ENCODE measurements around the gene NCOA1. TPM values are rescaled to one million over a fixed set of nuclear protein-coding genes. Genes with fewer than 3 reads are reported as not detected.
A peak's percentile ranks its signal among the peaks of the same experiment; 100 is the strongest.

Gene NCOA1
- total RNA-seq, 1 experiment from 2014 or later: 27.5 TPM

DNA sequence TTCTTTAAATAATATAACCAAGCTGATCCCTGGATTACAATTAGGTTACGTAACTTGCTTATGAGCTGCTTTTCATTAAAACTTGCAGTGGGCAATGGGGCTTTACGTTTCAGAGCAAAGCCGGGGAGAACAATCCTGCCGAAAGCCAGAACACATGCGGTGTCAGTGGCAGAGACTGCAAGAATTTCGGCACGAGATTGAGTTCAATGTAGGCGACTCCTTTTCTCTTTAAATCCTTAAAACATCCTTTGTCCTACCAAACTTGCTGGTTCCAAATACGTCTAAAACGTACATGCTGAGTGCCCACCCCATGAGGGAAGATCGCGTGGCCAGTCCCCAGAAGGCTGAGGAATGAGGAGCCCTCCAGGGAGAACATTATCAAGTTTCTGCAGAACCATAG lies 36.8 kb upstream of the NCOA1 start:
- no TSS peak for BruUV-seq (replicated peaks)
- H3K27me3 ChIP-seq (replicated peaks; ENCODE audit: insufficient read depth, low read depth, low read length, poor library complexity): no peaks in the 10 kb centered on the region
- ChIA-PET CTCF (interaction anchor here (0.6 to 0.9 kb wide), 2 partner anchors 35 to 374 kb away, joined by 5 to 6 read pairs; no protein-coding TSS in a partner anchor), POLR2A (ENCODE audit: low non-redundant PET) (interaction anchor here (0.7 kb wide), 1 partner anchor 38 kb away, joined by 5 read pairs; no protein-coding TSS in a partner anchor)
- peaks cover 22% of the 10 kb centered on the region for H3K4me1 ChIP-seq (ENCODE audit: insufficient read depth, low read length, poor library complexity, severe bottlenecking)
- intact Hi-C loops (cut with micrococcal nuclease; ENCODE audit: unreplicated experiment): no loop called here
- peaks cover 5% of the 10 kb centered on the region for H3K9me3 ChIP-seq (ENCODE audit: low read depth, low read length, poor library complexity, severe bottlenecking)
- peak overlapping the region; percentile 33 for H3K4me3 ChIP-seq (ENCODE audit: low read depth, low read length, poor library complexity, severe bottlenecking)
- peak overlapping the region; percentile 69 for H3K27ac ChIP-seq (ENCODE audit: low read depth, low read length, poor library complexity, severe bottlenecking)
- peak; percentile 81 for DNase-seq (ENCODE audit: low spot score)
- TF ChIP-seq, protein P1, sequence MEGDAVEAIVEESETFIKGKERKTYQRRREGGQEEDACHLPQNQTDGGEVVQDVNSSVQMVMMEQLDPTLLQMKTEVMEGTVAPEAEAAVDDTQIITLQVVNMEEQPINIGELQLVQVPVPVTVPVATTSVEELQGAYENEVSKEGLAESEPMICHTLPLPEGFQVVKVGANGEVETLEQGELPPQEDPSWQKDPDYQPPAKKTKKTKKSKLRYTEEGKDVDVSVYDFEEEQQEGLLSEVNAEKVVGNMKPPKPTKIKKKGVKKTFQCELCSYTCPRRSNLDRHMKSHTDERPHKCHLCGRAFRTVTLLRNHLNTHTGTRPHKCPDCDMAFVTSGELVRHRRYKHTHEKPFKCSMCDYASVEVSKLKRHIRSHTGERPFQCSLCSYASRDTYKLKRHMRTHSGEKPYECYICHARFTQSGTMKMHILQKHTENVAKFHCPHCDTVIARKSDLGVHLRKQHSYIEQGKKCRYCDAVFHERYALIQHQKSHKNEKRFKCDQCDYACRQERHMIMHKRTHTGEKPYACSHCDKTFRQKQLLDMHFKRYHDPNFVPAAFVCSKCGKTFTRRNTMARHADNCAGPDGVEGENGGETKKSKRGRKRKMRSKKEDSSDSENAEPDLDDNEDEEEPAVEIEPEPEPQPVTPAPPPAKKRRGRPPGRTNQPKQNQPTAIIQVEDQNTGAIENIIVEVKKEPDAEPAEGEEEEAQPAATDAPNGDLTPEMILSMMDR (conservative IDR thresholded peaks at IDR 0.05; ENCODE audit: low read depth, low read length): no peak
- no peak for TF ChIP-seq EZH2 (IDR thresholded peaks at IDR 0.05; ENCODE audit: borderline replicate concordance, low read depth, low read length, poor library complexity, severe bottlenecking)
- no peaks in the 10 kb centered on the region for H3K36me3 ChIP-seq (ENCODE audit: insufficient read depth, low read length, poor library complexity, severe bottlenecking)

DNA sequence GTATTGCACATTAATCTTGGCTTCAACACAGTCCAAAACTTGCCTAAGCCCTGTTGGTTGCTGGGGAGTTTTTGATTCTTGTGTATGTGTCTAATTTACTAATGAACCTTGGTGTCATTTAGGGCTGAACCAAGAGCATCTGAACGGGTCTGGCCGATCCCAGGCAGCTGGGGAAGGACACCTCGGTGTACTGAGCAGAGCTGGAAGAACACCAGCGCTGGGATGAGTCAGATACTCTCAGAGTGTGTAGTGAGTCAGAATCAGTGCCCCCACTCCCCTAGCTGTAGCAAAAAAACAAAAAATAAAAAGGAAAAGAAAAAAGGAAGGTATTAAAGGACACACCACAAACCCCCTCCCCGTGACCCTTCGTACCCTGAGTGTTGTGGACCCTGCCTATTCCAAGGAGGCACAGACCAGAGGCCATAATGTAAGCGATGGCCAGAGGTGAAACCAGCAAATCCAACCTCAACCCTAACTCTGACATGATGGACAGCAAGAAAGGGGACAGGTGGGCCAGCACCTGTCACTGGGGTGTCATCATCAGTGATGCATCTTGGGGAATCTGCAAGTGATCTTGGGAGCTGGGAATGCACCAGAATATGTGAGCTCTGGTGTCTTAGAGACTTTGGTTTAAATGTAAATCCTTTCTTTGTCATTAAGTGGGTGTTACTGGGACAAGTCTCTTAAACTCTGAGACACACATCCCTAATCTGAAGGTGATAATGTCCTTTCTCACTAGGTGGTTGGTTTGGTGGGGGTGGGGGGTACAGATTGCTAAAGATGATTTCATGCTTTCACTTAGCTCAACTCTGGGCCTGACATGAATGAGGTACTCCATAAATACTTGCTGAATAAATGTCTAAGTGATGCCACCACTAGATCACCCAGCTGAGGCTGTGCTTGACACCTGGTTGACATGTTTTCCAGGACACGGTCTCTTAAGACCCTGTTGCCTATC lies 34.2 kb upstream of the NCOA1 start:
- intact Hi-C loops (cut with micrococcal nuclease; ENCODE audit: unreplicated experiment): no loop called here
- no peaks in the 10 kb centered on the region for H3K36me3 ChIP-seq (ENCODE audit: insufficient read depth, low read length, poor library complexity, severe bottlenecking)
- no peaks in the 10 kb centered on the region for H3K27me3 ChIP-seq (replicated peaks; ENCODE audit: insufficient read depth, low read depth, low read length, poor library complexity)
- H3K27ac ChIP-seq (ENCODE audit: low read depth, low read length, poor library complexity, severe bottlenecking): no peak overlapping the region
- H3K4me1 ChIP-seq (ENCODE audit: insufficient read depth, low read length, poor library complexity, severe bottlenecking): peaks cover 22% of the 10 kb centered on the region
- no TSS peak for BruUV-seq (replicated peaks)
- ChIA-PET CTCF (interaction anchor here (0.5 kb wide), 1 partner anchor 71 kb away, joined by 3 read pairs; no protein-coding TSS in a partner anchor), POLR2A (ENCODE audit: low non-redundant PET) (no interaction called here)
- TF ChIP-seq, protein P1 (conservative IDR thresholded peaks at IDR 0.05; ENCODE audit: low read depth, low read length): no peak
- no peak for TF ChIP-seq EZH2 (IDR thresholded peaks at IDR 0.05; ENCODE audit: borderline replicate concordance, low read depth, low read length, poor library complexity, severe bottlenecking)
- no peak overlapping the region for H3K4me3 ChIP-seq (ENCODE audit: low read depth, low read length, poor library complexity, severe bottlenecking)
- peak; percentile 46 for DNase-seq (ENCODE audit: low spot score)
- no peaks in the 10 kb centered on the region for H3K9me3 ChIP-seq (ENCODE audit: low read depth, low read length, poor library complexity, severe bottlenecking)

DNA sequence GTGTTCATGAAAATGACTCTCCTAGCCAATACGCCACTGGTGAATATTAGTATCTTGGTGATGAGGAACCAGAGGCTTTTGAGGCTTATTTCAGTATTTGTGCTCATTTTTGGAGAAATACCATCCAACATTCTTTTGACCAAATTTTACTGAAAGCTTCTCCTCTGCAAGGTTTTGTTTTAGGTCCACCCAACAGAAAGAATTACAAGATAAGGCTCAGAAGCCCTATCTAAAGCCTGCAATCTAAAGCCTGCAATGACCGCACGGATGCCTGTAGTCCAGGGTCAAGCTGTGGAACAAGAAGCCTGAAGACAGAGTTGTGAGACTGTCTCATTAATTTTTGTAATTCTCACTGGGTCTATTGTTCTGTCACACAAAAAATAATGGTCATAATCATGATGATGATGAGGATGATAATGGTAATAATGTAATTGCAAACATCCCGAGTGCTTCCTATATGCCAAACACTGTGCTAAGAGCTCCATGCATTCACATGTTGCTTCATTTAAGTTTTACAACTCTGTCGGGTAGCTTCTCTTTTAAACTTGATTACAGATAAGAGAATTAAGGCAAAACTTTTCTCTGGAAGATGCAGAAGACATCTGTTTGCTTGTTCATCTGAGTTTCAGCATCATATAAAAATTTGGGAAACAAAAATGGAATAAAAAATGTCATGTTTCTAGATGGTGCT lies 33.2 kb upstream of the NCOA1 start:
- H3K27ac ChIP-seq (ENCODE audit: low read depth, low read length, poor library complexity, severe bottlenecking): no peak overlapping the region
- TF ChIP-seq EZH2 (IDR thresholded peaks at IDR 0.05; ENCODE audit: borderline replicate concordance, low read depth, low read length, poor library complexity, severe bottlenecking): no peak
- TF ChIP-seq, protein P1 (conservative IDR thresholded peaks at IDR 0.05; ENCODE audit: low read depth, low read length): no peak
- ChIA-PET CTCF (no interaction called here), POLR2A (ENCODE audit: low non-redundant PET) (no interaction called here)
- BruUV-seq (replicated peaks): no TSS peak
- H3K36me3 ChIP-seq (ENCODE audit: insufficient read depth, low read length, poor library complexity, severe bottlenecking): no peaks in the 10 kb centered on the region
- DNase-seq (ENCODE audit: low spot score): no peak
- H3K4me3 ChIP-seq (ENCODE audit: low read depth, low read length, poor library complexity, severe bottlenecking): no peak overlapping the region
- no peaks in the 10 kb centered on the region for H3K27me3 ChIP-seq (replicated peaks; ENCODE audit: insufficient read depth, low read depth, low read length, poor library complexity)
- intact Hi-C loops (cut with micrococcal nuclease; ENCODE audit: unreplicated experiment): no loop called here
- no peaks in the 10 kb centered on the region for H3K9me3 ChIP-seq (ENCODE audit: low read depth, low read length, poor library complexity, severe bottlenecking)
- peaks cover 20% of the 10 kb centered on the region for H3K4me1 ChIP-seq (ENCODE audit: insufficient read depth, low read length, poor library complexity, severe bottlenecking)

All from A673 (cell line).